Left lobe of liver (tissue), 2 donors: Measurements from ENCODE around the gene SIPA1. TPM values are rescaled to one million over a fixed set of nuclear protein-coding genes. Genes with fewer than 3 reads are reported as not detected.

Experiments used
- ATAC-seq: fragments of 200-7000 bp; cut with Tn5 transposase; one replicate; pipeline ENCODE4 v1.9.1; 2020; ENCODE audit warnings: mild to moderate bottlenecking, moderate library complexity
- DNase-seq: peaks from one replicate; pipeline ENCODE4 v3.0.0-alpha.2; 2020; ENCODE audit warnings: low spot score
- total RNA-seq: library from RNA; stranded (reverse); gene quantifications from one replicate; pipeline ENCODE4 v1.2.1, GENCODE V29; 2021
- donor health status: DM: no; HTN: no; CAD: no; lungs with moderate emphysema.
- donor health status: DM: no; HTN: yes; CAD: no.

Gene SIPA1
- total RNA-seq: 29.5 TPM

GRCh38 chr11:65637794-65638419 lies at the start of gene SIPA1:
Gene SIPA1 (plus strand): TSS chr11:65638101. CDS start chr11:65640922, 2,821 bp downstream.
- ATAC-seq: peak; percentile 86
- peak; percentile 76 for DNase-seq

GRCh38 chr11:65588199-65589054 lies 49.5 kb upstream of the SIPA1 start:
- DNase-seq (peak; percentile 52), ATAC-seq (peak; percentile 57)

- DNase-seq (no peak), ATAC-seq (no peak)
These were observed 48.3 kb upstream of the SIPA1 start for GRCh38 chr11:65589444-65590239.

GRCh38 chr11:65590240-65590738 lies 47.6 kb upstream of the SIPA1 start:
- DNase-seq (no peak), ATAC-seq (no peak)

- DNase-seq (no peak), ATAC-seq (peak; percentile 50)
These were observed 45.7 kb upstream of the SIPA1 start for GRCh38 chr11:65591939-65592857.

GRCh38 chr11:65592858-65593517 lies 44.9 kb upstream of the SIPA1 start:
- DNase-seq (no peak), ATAC-seq (no peak)

- ATAC-seq (peak; percentile 64), DNase-seq (no peak)
These were observed 44.1 kb upstream of the SIPA1 start for GRCh38 chr11:65593518-65594414.

GRCh38 chr11:65595131-65595530 lies 42.8 kb upstream of the SIPA1 start:
- ATAC-seq: no peak
- no peak for DNase-seq

GRCh38 chr11:65595543-65596281 lies 42.2 kb upstream of the SIPA1 start, which contains the start of gene KCNK7:
Gene KCNK7 (minus strand): TSS chr11:65595800. CDS start chr11:65595772, 28 bp downstream.
- ATAC-seq (peak; percentile 5), DNase-seq (no peak)

GRCh38 chr11:65596520-65596919 lies 41.4 kb upstream of the SIPA1 start:
- ATAC-seq (no peak), DNase-seq (no peak)

- DNase-seq: no peak
- ATAC-seq: no peak
These were observed 39.6 kb upstream of the SIPA1 start for GRCh38 chr11:65598258-65598699.

- ATAC-seq: no peak
- no peak for DNase-seq
These were observed 38.5 kb upstream of the SIPA1 start for GRCh38 chr11:65599216-65599954.

- ATAC-seq: no peak
- DNase-seq: no peak
These were observed 38.0 kb upstream of the SIPA1 start for GRCh38 chr11:65599955-65600246.

GRCh38 chr11:65604258-65604657 lies 33.6 kb upstream of the SIPA1 start:
- ATAC-seq: no peak
- no peak for DNase-seq

- DNase-seq (no peak), ATAC-seq (peak; percentile 56)
These were observed 30.9 kb upstream of the SIPA1 start for GRCh38 chr11:65606876-65607613.

GRCh38 chr11:65607614-65608426 lies 30.1 kb upstream of the SIPA1 start:
- DNase-seq: no peak
- no peak for ATAC-seq
